OCI-LY3 (cell line): Measurements from ENCODE around the gene SLIT1.

Experiments used
- H2AFZ ChIP-seq: fragments of 200-600, 300-600 bp; shearing (Covaris generic); 2 replicates; pipeline ENCODE4 v1.6.0; 2014; ENCODE audit warnings: antibody characterized with exemption, low read depth, low read length
- H3K27ac ChIP-seq: fragments of 200-600, 300-600 bp; sonication (generic); 2 replicates; pipeline ENCODE4 v1.5.1; 2014; ENCODE audit warnings: mild to moderate bottlenecking, low read length, moderate library complexity, mixed read lengths
- H3K27me3 ChIP-seq: fragments of 200-600, 300-600 bp; sonication (generic); 2 replicates; pipeline ENCODE4 v1.6.1; 2014; ENCODE audit warnings: low read depth, low read length, mixed read lengths
- H3K36me3 ChIP-seq: fragments of 200-600, 300-600 bp; sonication (generic); replicated peaks from 2 replicates; pipeline ENCODE3; 2014; ENCODE audit warnings: low read depth, low read length, mixed read lengths
- H3K4me1 ChIP-seq: fragments of 300-600, 200-600 bp; sonication (generic); 2 replicates; pipeline ENCODE4 v1.6.1; 2014; ENCODE audit warnings: low read length, mixed read lengths
- H3K4me2 ChIP-seq: fragments of 200-600, 300-600 bp; sonication (generic); 2 replicates; pipeline ENCODE4 v1.6.1; 2014; ENCODE audit warnings: low read length, mixed read lengths
- H3K4me3 ChIP-seq: fragments of 300-600, 200-600 bp; sonication (generic); 2 replicates; pipeline ENCODE4 v1.5.1; 2014; ENCODE audit warnings: antibody characterized with exemption, mild to moderate bottlenecking, low read length, moderate library complexity
- H3K79me2 ChIP-seq: fragments of 300-600, 200-600 bp; shearing (Covaris generic); 2 replicates; pipeline ENCODE4 v1.6.1; 2014; ENCODE audit warnings: mild to moderate bottlenecking, low read length, mixed read lengths
- H3K9ac ChIP-seq: fragments of 300-600, 200-600 bp; shearing (Covaris generic); 2 replicates; pipeline ENCODE4 v1.6.0; 2014; ENCODE audit warnings: mild to moderate bottlenecking, low read length, moderate library complexity
- H3K9me3 ChIP-seq: fragments of 200-600, 300-600 bp; shearing (Covaris generic); 2 replicates; pipeline ENCODE4 v1.6.1; 2014; ENCODE audit warnings: low read length, mixed read lengths; ENCODE audit not compliant: insufficient read depth
- H4K20me1 ChIP-seq: fragments of 200-600, 300-600 bp; sonication (generic); 2 replicates; pipeline ENCODE4 v1.6.1; 2016; ENCODE audit warnings: low read length, mixed read lengths; ENCODE audit not compliant: insufficient read depth
- EZH2phosphoT487 ChIP-seq: fragments of 200-600 bp; shearing (Covaris generic); IDR thresholded peaks from 2 replicates; pipeline ENCODE4 v1.6.1; 2018; ENCODE audit warnings: antibody characterized with exemption, mixed run types, low read depth
- TF ChIP-seq, protein P1 (sequence below): fragments of 200-600, 300-600 bp; sonication (generic); IDR thresholded peaks from 2 replicates; pipeline ENCODE4 v1.5.1; 2014; ENCODE audit warnings: antibody characterized with exemption, low read length, low read depth

SLIT1 gene

GRCh38 chr10:96999337-96999736 is 186.4 kb downstream of the SLIT1 start:
- H3K4me2 ChIP-seq: no peak overlapping the region
- H3K79me2 ChIP-seq: no peaks in the 10 kb centered on the region
- no peaks in the 10 kb centered on the region for H3K27me3 ChIP-seq
- H2AFZ ChIP-seq: no peak overlapping the region
- TF ChIP-seq, protein P1, sequence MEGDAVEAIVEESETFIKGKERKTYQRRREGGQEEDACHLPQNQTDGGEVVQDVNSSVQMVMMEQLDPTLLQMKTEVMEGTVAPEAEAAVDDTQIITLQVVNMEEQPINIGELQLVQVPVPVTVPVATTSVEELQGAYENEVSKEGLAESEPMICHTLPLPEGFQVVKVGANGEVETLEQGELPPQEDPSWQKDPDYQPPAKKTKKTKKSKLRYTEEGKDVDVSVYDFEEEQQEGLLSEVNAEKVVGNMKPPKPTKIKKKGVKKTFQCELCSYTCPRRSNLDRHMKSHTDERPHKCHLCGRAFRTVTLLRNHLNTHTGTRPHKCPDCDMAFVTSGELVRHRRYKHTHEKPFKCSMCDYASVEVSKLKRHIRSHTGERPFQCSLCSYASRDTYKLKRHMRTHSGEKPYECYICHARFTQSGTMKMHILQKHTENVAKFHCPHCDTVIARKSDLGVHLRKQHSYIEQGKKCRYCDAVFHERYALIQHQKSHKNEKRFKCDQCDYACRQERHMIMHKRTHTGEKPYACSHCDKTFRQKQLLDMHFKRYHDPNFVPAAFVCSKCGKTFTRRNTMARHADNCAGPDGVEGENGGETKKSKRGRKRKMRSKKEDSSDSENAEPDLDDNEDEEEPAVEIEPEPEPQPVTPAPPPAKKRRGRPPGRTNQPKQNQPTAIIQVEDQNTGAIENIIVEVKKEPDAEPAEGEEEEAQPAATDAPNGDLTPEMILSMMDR: no peak
- H4K20me1 ChIP-seq: no peaks in the 10 kb centered on the region
- no peaks in the 10 kb centered on the region for H3K9me3 ChIP-seq
- H3K27ac ChIP-seq: no peak overlapping the region
- H3K36me3 ChIP-seq: no peaks in the 10 kb centered on the region
- no peak overlapping the region for H3K9ac ChIP-seq
- peaks cover 6% of the 10 kb centered on the region; the same call in 1 of the 2 replicates for H3K4me1 ChIP-seq
- H3K4me3 ChIP-seq: no peak overlapping the region

- no peaks in the 10 kb centered on the region for H3K27me3 ChIP-seq
- no peak overlapping the region for H3K27ac ChIP-seq
- H3K79me2 ChIP-seq: no peaks in the 10 kb centered on the region
- no peaks in the 10 kb centered on the region for H3K36me3 ChIP-seq
- no peaks in the 10 kb centered on the region for H3K9me3 ChIP-seq
- H4K20me1 ChIP-seq: no peaks in the 10 kb centered on the region
- no peak for TF ChIP-seq EZH2phosphoT487
- TF ChIP-seq, protein P1: no peak
- H3K9ac ChIP-seq: no peak overlapping the region
- H2AFZ ChIP-seq: no peak overlapping the region
- no peak overlapping the region for H3K4me2 ChIP-seq
- no peak overlapping the region for H3K4me3 ChIP-seq
- H3K4me1 ChIP-seq: peaks cover 6% of the 10 kb centered on the region; the same call in 1 of the 2 replicates
These were observed 187.3 kb downstream of the SLIT1 start for GRCh38 chr10:96998329-96998888.

GRCh38 chr10:96996275-96996965 is 189.3 kb downstream of the SLIT1 start:
- no peaks in the 10 kb centered on the region for H3K27me3 ChIP-seq
- H2AFZ ChIP-seq: no peak overlapping the region
- H3K4me3 ChIP-seq: no peak overlapping the region
- H3K4me2 ChIP-seq: no peak overlapping the region
- H3K27ac ChIP-seq: no peak overlapping the region
- no peaks in the 10 kb centered on the region for H3K79me2 ChIP-seq
- no peaks in the 10 kb centered on the region for H3K9me3 ChIP-seq
- H3K4me1 ChIP-seq: peaks cover 15% of the 10 kb centered on the region
- H3K9ac ChIP-seq: no peak overlapping the region
- H3K36me3 ChIP-seq: no peaks in the 10 kb centered on the region
- no peak for TF ChIP-seq EZH2phosphoT487
- TF ChIP-seq, protein P1: no peak
- H4K20me1 ChIP-seq: no peaks in the 10 kb centered on the region

GRCh38 chr10:96995851-96996250 is 189.9 kb downstream of the SLIT1 start:
- no peaks in the 10 kb centered on the region for H3K36me3 ChIP-seq
- H3K4me1 ChIP-seq: peaks cover 15% of the 10 kb centered on the region
- no peak for TF ChIP-seq EZH2phosphoT487
- TF ChIP-seq, protein P1: no peak
- H3K4me2 ChIP-seq: no peak overlapping the region
- no peaks in the 10 kb centered on the region for H3K27me3 ChIP-seq
- no peak overlapping the region for H3K4me3 ChIP-seq
- H4K20me1 ChIP-seq: no peaks in the 10 kb centered on the region
- H3K9me3 ChIP-seq: no peaks in the 10 kb centered on the region
- H2AFZ ChIP-seq: no peak overlapping the region
- no peak overlapping the region for H3K27ac ChIP-seq
- no peak overlapping the region for H3K9ac ChIP-seq
- H3K79me2 ChIP-seq: no peaks in the 10 kb centered on the region
